ENCODE measurements around the gene RNU11.
A peak's percentile ranks its signal among the peaks of the same experiment; 100 is the strongest.
"Not testable (repeated sequence)": the region's sequence is repeated elsewhere in the genome, so short reads cannot be mapped to it uniquely, and the experiment has no call there.

Gene RNU11

GRCh38 chr1:28648474-28649198 lies at the start of gene RNU11:
TSS of gene RNU11 (plus strand) at chr1:28648600.
- peak; percentile 75 to 76 for DNase-seq (ENCODE audit: low read depth in 2 of 2)

DNA sequence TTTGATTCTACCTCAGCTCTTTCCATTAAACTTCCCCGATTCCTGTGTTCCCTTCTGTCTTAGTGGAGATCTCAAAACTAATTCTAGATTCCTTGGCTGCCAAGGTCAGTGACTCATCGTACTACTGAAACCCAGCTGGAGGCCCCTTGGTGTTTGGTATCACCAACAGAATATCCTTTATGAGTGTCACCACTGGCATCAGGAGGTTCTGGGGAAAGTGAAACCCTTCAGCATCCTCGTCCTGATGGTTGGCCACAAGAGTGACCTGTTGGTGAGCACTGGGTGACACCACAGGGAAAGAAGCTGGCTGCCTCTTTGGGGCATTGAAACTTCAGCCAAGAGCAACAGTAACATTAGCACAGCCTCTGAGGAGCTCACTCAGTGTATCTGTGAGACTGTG lies 46.7 kb upstream of the RNU11 start:
- DNase-seq (ENCODE audit: low read depth in 2 of 2), result no peak

- no peak for DNase-seq (ENCODE audit: low read depth in 2 of 2)
Observed at GRCh38 chr1:28602536-28603439, 45.6 kb upstream of the RNU11 start.

- no peak for DNase-seq (ENCODE audit: low read depth in 2 of 2)
Observed at GRCh38 chr1:28604411-28604810, 44.0 kb upstream of the RNU11 start.

GRCh38 chr1:28604962-28605361 lies 43.4 kb upstream of the RNU11 start:
- DNase-seq (ENCODE audit: low read depth in 2 of 2), result no peak

DNA sequence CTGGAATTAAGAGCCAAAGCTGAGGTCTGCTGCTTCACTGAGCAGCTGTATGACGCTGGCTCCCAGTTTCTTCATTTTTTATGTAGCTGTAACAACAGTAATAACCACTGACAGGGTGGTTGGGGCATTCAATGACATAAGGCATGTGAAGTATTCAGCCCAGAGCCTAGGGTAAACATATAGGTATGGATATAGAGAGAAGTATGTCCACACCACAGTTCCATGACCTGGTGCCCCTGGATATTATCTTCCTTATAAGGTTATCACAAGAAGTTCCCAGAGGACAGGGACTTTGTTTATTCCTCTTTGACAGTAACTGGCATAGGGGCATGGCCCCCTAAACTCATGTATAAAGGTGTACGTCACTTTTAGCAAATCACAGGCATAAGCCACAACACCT lies 41.6 kb upstream of the RNU11 start:
- DNase-seq (ENCODE audit: low read depth in 2 of 2), result no peak

GRCh38 chr1:28613175-28613574 lies 35.2 kb upstream of the RNU11 start:
- no peak for DNase-seq (ENCODE audit: low read depth in 2 of 2)

- no peak for DNase-seq (ENCODE audit: low read depth in 2 of 2)
Observed at GRCh38 chr1:28631713-28632112, 16.7 kb upstream of the RNU11 start.

DNA sequence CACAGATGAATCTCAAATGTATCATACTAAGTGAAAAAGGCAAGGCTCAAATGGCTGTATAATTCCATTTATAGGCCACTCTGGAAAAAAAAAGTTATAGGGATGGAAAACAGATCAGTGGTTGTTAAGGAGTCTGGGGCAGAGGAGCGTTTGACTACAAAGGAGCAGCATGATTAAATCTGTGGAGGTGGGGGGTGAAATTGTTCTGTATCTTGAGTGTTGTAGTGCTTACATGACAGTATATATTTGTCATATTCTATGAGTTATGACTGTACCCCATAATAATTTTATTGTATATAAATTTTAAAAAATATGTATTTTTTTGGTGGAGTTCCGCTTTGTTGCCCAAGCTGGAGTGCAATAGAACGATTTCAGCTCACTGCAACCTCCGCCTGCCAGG lies 15.8 kb upstream of the RNU11 start:
- DNase-seq (ENCODE audit: low read depth in 2 of 2), result no peak

- DNase-seq (ENCODE audit: low read depth in 2 of 2), result no peak
Observed at GRCh38 chr1:28640766-28641165, 7.6 kb upstream of the RNU11 start.

DNA sequence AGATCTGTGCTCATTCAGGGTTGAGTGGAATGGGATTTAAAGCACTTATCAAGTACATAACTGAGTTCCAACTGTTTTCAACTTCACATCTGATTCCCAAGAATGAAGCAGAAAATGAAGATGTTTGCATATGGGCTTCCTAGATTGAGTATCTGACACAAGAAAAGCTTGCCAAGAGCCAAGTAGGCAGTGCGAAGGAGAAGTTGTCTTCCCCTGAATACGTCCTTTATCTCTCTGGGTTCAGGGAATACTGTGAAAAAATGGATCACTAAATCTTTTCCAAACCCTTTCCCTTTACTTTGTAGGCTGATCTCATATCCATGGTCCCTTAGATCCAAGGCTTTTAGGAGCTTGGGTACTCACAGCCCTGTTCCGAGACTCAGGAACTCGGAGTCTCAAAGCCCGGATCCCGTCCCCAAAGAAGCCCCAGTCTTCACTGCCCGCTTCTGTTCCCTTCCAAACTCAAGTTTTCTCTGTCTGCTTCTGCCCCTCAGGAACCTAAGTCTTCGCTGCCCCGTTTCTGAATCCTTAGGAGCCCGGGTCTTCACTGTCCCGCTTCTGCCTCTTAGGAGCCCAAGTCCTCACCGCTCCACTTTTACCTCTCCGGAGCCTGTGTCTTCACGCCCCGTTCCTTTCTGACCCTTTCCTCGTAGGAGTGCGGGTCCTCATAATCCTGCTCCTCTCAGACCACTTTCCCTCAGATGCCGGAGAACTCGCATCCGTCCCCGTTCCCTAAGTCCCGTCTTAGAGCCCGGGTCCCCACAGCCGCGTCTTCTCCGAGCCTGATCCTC lies 6.1 kb upstream of the RNU11 start:
- DNase-seq (ENCODE audit: low read depth in 2 of 2), result no peak

DNA sequence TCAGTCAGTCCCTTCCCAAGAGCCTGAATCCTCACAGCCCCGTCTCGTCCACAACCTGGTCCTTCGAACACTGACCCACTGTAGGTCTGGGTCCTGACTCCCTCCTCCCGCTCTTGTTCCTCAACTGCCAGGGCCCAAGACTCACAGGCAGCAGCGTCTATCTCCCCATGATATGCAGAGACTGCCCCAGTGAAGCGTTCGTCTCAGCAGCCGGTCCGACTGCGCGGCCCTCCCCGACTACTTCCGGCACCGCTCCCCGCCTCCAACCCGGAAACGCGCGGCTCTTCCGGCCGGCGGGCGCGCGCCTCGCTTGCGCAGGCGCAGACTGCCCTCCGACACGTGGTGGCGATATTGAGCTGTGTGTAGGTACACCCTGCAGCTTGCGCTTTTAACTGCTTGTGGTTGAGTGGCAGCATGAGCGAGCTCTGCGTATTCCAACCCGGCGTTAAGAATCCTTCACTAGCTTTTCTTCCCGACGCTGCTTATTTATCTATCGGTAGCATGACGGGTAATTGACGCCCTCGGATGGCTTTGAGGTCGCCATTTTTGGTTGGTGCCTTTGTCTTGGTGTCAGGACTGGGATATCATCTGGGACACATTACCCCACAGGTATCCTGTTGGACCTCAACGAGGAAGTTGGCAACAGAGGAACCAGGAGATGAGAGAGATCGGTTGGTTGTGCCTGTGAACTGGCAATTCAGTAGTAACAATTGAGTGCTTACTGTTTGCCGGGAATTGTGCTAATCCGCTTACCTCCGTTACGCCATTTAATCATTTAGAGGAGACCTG lies 5.4 kb upstream of the RNU11 start, which contains the start of gene TAF12:
Gene TAF12, minus strand, starts transcription at position 221 of the 789 bp plus-strand sequence. CDS start 20,986 bp downstream, outside the sequence.
- peak; percentile 86 to 88 for DNase-seq (ENCODE audit: low read depth in 2 of 2)

DNA sequence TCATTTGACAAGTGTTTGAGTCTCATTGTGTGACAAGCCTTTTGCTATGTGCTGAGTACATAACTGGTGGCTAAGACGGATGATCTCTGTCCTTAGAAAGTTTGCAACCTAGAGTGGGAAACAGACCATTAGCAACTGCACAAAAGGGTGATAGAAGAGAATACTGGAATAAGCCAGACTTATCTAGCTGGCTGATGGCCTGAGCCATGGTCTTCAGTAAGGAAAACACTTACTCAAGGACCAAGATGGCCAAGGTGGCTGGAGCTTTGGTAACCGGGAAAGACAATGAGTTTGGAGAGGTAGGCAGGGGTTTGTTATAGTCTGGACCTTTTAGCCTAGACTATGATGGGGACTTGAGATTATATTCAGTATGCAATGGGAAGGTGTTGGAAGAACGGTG lies 3.9 kb upstream of the RNU11 start:
- DNase-seq (ENCODE audit: low read depth in 2 of 2), result no peak

DNA sequence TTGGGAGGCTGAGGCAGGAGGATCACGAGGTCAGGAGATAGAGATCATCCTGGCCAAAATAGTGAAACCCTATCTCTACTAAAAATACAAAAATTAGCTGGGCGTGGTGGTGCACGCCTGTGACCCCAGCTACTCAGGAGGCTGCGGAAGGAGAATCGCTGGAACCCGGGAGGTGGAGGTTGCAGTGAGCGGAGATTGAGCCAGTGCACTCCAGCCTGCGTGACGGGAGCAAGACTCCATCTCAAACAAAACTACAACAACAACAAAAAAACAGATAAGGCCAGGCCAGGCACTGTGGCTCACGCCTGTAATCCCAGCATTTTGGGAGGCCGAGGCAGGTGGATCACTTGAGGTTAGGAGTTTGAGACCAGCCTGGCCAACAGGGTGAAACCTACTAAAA lies 3.0 kb upstream of the RNU11 start:
- DNase-seq (ENCODE audit: low read depth in 2 of 2), result not testable (repeated sequence)

- no peak for DNase-seq (ENCODE audit: low read depth in 2 of 2)
Observed at GRCh38 chr1:28646040-28646439, 2.4 kb upstream of the RNU11 start.

DNA sequence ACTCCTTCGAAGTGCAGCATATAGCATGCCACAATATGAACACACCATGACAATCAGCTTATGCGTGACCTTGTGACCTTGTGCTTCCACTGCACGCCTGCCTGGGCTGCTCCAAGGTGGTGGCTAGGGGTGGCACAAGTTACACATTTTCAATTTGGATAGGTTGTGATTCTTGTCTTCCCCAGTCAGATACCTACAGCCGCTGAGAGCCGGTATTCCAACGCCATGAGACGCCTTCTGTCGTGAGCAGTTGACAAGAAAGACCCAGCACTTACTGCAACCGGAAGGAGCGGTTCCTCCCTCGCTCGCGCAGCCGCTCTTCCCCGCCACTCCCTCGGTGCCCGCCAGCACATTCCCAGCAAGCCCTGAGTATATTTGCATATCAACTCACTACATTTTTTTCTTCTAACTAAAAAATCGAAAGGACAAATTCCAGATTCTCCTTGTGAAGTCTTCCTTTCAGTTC lies 359 bp upstream of the RNU11 start:
- DNase-seq (ENCODE audit: low read depth in 2 of 2), result peak; percentile 68 to 78

GRCh38 chr1:28653063-28653462 lies 4.7 kb downstream of the RNU11 start:
- not testable (repeated sequence) for DNase-seq (ENCODE audit: low read depth in 2 of 2)

GRCh38 chr1:28653870-28654269 lies 5.5 kb downstream of the RNU11 start:
- not testable (repeated sequence) for DNase-seq (ENCODE audit: low read depth in 2 of 2)

DNA sequence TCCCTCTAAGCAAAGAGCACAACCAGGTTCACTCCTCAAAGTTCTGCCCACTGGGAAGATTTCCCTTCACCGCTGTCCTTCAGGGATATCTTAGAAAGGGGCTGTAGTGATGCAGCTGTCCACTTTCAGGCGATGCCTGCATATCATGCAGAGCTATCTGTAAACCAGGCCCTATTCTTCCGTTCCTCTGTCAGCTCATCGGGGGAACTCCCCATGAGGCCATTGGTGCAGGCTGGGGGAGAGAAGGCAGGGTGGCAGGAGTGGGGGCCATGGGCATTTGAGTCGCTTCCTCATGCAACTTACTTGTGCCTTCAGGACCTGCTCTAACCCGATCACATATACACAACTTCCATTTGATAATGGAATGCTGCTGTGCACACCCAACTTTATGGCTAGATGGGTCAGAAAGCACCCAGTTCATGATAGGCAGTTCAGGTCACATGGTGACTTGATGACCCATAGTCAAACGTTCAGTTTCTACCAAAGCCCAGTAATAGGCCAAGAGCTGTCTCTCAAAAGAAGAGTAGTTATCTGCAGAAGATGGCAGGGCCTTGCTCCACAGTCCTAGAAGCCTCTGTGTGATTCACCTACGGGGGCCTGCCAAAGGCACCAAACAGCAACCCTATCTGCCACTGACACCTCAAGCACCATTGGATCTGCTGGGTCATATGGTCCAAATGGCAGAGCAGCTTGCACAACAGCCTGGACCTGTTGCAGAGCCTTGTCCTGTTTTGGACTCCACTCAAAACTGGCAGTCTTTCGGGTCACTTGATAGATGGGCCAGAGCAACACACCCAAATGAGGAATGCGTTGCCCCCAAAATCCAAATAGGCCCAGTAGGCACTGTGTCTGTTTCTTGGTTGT lies 7.3 kb downstream of the RNU11 start:
- DNase-seq (ENCODE audit: low read depth in 2 of 2), result not testable (repeated sequence)

DNA sequence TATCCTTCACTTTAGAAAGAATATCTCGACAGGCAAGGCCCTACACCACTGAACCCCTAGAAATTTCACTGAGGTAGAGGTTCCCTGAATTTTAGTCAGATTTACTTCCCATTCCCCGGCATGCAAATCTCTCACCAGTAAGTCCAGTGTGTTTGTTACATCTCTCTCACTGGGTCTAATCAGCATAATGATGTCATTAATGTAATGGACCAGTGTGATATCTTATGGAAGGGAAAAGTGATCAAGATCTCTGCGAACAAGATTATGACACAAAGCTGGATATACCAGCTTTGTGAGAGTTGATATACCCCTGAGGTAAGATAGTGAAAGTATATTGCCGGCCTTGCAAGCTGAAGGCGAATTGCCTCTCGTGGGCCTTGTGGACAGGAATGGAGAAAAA lies 7.9 kb downstream of the RNU11 start:
- DNase-seq (ENCODE audit: low read depth in 2 of 2), result no peak
